ENCODE measurements around the gene ASB1. TPM values are rescaled to one million over a fixed set of nuclear protein-coding genes. Genes with fewer than 3 reads are reported as not detected.

ASB1 gene
- polyA plus RNA-seq, 1 of the 3 experiments (the other 2 are of a cell fraction): 33.3 TPM

DNA sequence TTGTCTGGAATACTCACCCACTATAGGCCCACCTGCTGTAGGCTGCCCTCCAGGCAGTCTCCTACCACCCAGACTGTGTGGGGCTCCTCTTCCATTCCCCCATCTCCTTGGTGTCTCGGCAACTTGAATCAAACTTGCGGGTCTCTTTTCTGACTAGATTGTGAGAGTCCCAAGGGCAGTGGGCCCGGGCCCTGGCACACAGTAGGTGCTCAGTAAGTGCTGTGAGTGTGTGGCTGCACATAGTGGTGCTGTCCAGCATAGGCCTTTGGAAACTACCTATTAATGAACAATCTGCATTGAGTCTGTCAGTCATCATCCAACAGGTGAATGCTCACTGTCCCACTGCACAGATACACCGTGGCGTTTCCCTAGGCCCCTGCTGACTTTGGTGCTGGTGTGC, 43.6 kb upstream of the ASB1 start:
- peaks cover 4 to 15% of the 10 kb centered on the region in 2 experiments for H3K36me3 ChIP-seq (replicated peaks in 1 of 2; ENCODE audit: control insufficient read depth in 1 of 2, insufficient read depth in 2 of 2, low read length in 1 of 2)
- H3K79me2 ChIP-seq (ENCODE audit: insufficient read depth): no peaks in the 10 kb centered on the region
- H3K9me2 ChIP-seq: no peaks in the 10 kb centered on the region
- H3K27me3 ChIP-seq (ENCODE audit: insufficient read depth): no peaks in the 10 kb centered on the region
- no peak overlapping the region for H3K27ac ChIP-seq (ENCODE audit: low read depth in 2 of 2, low read length in 1 of 2)
- no peak overlapping the region for H2AFZ ChIP-seq (ENCODE audit: low read depth)
- H4K20me1 ChIP-seq (ENCODE audit: insufficient read depth): no peaks in the 10 kb centered on the region
- WGBS (ENCODE audit: low lambda C conversion rate): 83% methylated on average over 5 of the region's 5 CpGs
- no peak for DNase-seq
- no peak overlapping the region for H3K4me2 ChIP-seq
- no peak overlapping the region for H3K4me3 ChIP-seq (ENCODE audit: low read depth in 2 of 2, low read length in 1 of 2)
- no peak overlapping the region for H3K9ac ChIP-seq
- no peaks in the 10 kb centered on the region for H3K9me3 ChIP-seq
- H3K4me1 ChIP-seq (ENCODE audit: control insufficient read depth in 1 of 2, insufficient read depth in 2 of 2, low read depth in 1 of 2, low read length in 1 of 2): peaks cover 0 to 25% of the 10 kb centered on the region in 2 experiments; a peak in 2 of 4 replicates
- POLR2A ChIA-PET: no interaction called here
- no peaks in the 10 kb centered on the region for H3F3A ChIP-seq (replicated peaks; ENCODE audit: insufficient read depth)
- CTCF ChIA-PET: interaction anchor here (0.9 to 1.4 kb wide), 2 partner anchors 12 to 26 kb away, joined by 3 read pairs; no protein-coding TSS in a partner anchor
- TF ChIP-seq NFIC (IDR thresholded peaks at IDR 0.05; ENCODE audit: borderline replicate concordance): no peak

DNA sequence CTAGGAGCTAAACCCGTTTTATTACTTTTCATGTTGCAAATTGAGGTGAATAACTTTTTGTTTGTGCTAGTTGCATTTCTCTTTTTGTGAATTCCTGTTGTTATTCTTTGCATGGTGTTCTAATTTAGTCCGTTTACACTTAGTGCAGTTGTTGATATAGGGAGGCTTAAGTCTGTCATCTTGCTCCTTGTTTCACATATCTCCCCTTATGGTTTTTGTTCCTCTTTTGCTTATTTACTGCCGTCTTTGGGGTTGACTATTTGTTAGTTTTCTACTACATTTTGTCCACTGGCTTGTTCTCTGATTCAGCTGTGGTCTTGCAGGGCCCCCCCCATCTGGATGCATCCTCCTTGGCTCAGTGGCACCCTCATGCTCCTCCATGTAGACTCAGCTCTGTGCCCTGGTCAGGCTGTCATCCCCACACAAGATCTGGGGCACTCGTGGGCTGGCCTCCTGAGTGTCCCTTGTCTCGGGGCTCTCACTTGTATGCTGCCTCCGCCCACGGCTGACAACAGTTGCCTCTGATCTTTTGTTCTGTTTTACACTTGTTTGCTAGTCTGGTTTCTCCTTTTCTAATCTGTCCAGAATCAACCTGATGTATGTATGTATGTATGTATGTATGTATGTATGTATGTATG, 42.9 kb upstream of the ASB1 start:
- CTCF ChIA-PET: interaction anchor here (0.9 kb wide), 1 partner anchor 11 kb away, joined by 3 read pairs; no protein-coding TSS in a partner anchor
- Histone ChIP-seq H4K20me1 (ENCODE audit: insufficient read depth) (no peaks in the 10 kb centered on the region), H3K4me1 (ENCODE audit: control insufficient read depth in 1 of 2, insufficient read depth in 2 of 2, low read depth in 1 of 2, low read length in 1 of 2) (peaks cover 0 to 17% of the 10 kb centered on the region in 2 experiments; a peak in 2 of 4 replicates), H2AFZ (ENCODE audit: low read depth) (no peak overlapping the region), H3K9ac (no peak overlapping the region), H3K4me3 (ENCODE audit: low read depth in 2 of 2, low read length in 1 of 2) (no peak overlapping the region), H3K36me3 (replicated peaks in 1 of 2; ENCODE audit: control insufficient read depth in 1 of 2, insufficient read depth in 2 of 2, low read length in 1 of 2) (peaks cover 4 to 19% of the 10 kb centered on the region in 2 experiments), H3K9me3 (no peaks in the 10 kb centered on the region), H3K4me2 (no peak overlapping the region), H3K27me3 (ENCODE audit: insufficient read depth) (no peaks in the 10 kb centered on the region), H3K9me2 (no peaks in the 10 kb centered on the region), H3K27ac (ENCODE audit: low read depth in 2 of 2, low read length in 1 of 2) (no peak overlapping the region), H3K79me2 (ENCODE audit: insufficient read depth) (no peaks in the 10 kb centered on the region), H3F3A (replicated peaks; ENCODE audit: insufficient read depth) (no peaks in the 10 kb centered on the region)
- DNase-seq: no peak
- TF ChIP-seq, protein P1, sequence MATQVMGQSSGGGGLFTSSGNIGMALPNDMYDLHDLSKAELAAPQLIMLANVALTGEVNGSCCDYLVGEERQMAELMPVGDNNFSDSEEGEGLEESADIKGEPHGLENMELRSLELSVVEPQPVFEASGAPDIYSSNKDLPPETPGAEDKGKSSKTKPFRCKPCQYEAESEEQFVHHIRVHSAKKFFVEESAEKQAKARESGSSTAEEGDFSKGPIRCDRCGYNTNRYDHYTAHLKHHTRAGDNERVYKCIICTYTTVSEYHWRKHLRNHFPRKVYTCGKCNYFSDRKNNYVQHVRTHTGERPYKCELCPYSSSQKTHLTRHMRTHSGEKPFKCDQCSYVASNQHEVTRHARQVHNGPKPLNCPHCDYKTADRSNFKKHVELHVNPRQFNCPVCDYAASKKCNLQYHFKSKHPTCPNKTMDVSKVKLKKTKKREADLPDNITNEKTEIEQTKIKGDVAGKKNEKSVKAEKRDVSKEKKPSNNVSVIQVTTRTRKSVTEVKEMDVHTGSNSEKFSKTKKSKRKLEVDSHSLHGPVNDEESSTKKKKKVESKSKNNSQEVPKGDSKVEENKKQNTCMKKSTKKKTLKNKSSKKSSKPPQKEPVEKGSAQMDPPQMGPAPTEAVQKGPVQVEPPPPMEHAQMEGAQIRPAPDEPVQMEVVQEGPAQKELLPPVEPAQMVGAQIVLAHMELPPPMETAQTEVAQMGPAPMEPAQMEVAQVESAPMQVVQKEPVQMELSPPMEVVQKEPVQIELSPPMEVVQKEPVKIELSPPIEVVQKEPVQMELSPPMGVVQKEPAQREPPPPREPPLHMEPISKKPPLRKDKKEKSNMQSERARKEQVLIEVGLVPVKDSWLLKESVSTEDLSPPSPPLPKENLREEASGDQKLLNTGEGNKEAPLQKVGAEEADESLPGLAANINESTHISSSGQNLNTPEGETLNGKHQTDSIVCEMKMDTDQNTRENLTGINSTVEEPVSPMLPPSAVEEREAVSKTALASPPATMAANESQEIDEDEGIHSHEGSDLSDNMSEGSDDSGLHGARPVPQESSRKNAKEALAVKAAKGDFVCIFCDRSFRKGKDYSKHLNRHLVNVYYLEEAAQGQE (IDR thresholded peaks at IDR 0.05; ENCODE audit: low read depth, low read length): no peak
- TF ChIP-seq, protein P2, sequence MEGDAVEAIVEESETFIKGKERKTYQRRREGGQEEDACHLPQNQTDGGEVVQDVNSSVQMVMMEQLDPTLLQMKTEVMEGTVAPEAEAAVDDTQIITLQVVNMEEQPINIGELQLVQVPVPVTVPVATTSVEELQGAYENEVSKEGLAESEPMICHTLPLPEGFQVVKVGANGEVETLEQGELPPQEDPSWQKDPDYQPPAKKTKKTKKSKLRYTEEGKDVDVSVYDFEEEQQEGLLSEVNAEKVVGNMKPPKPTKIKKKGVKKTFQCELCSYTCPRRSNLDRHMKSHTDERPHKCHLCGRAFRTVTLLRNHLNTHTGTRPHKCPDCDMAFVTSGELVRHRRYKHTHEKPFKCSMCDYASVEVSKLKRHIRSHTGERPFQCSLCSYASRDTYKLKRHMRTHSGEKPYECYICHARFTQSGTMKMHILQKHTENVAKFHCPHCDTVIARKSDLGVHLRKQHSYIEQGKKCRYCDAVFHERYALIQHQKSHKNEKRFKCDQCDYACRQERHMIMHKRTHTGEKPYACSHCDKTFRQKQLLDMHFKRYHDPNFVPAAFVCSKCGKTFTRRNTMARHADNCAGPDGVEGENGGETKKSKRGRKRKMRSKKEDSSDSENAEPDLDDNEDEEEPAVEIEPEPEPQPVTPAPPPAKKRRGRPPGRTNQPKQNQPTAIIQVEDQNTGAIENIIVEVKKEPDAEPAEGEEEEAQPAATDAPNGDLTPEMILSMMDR (IDR thresholded peaks at IDR 0.05): no peak
- TF ChIP-seq RCOR1 (IDR thresholded peaks at IDR 0.05; ENCODE audit: low read length) (no peak), FOSL2 (IDR thresholded peaks at IDR 0.05; ENCODE audit: borderline replicate concordance, low read depth) (no peak), FOXM1 (IDR thresholded peaks at IDR 0.05; ENCODE audit: low read depth) (no peak)
- TF ChIP-seq, protein P3, sequence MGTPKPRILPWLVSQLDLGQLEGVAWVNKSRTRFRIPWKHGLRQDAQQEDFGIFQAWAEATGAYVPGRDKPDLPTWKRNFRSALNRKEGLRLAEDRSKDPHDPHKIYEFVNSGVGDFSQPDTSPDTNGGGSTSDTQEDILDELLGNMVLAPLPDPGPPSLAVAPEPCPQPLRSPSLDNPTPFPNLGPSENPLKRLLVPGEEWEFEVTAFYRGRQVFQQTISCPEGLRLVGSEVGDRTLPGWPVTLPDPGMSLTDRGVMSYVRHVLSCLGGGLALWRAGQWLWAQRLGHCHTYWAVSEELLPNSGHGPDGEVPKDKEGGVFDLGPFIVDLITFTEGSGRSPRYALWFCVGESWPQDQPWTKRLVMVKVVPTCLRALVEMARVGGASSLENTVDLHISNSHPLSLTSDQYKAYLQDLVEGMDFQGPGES (IDR thresholded peaks at IDR 0.05; ENCODE audit: low read depth, low read length): no peak
- POLR2A ChIA-PET: no interaction called here
- WGBS (ENCODE audit: low lambda C conversion rate): 94% methylated on average over 7 of the region's 7 CpGs

Measured in SK-N-SH (cell line).